Kidney (tissue), 14 donors: ENCODE results near the gene C2orf68. TPM values are rescaled to one million over a fixed set of nuclear protein-coding genes. Genes with fewer than 3 reads are reported as not detected.

Experiments
- DNase-seq, 5 donors: peaks; one replicate each; pipeline ENCODE4 v3.0.0-alpha.2; 2013 to 2020
- FAIRE-seq: peaks from 2 replicates; lab custom pipeline; 2012; peaks lifted over from hg19 to GRCh38; lab: Jason Lieb, UNC
- H3K27ac ChIP-seq, 2 donors: one replicate each; pipeline ENCODE4 v1.7.0; 2013; ENCODE audit warnings: low read depth in 2 of 2, low read length in 2 of 2, inconsistent platforms in 1 of 2
- H3K27me3 ChIP-seq: one replicate; pipeline ENCODE4 v1.7.1; 2013; ENCODE audit warnings: low read length, inconsistent platforms; ENCODE audit not compliant: control insufficient read depth, insufficient read depth
- H3K36me3 ChIP-seq, 3 donors: one replicate each; pipeline versions ENCODE4 v1.7.0 to v1.7.1; 2013; ENCODE audit warnings: low read length in 3 of 3, control low read depth in 1 of 3, inconsistent platforms in 1 of 3; ENCODE audit not compliant: insufficient read depth in 3 of 3, control insufficient read depth in 2 of 3
- H3K4me1 ChIP-seq, 3 donors: one replicate each; pipeline versions ENCODE4 v1.7.0 to v1.7.1; 2013; ENCODE audit warnings: low read length in 3 of 3, inconsistent platforms in 1 of 3, low read depth in 1 of 3; ENCODE audit not compliant: control insufficient read depth in 2 of 3, insufficient read depth in 2 of 3
- H3K4me3 ChIP-seq, 3 donors: one replicate each; pipeline versions ENCODE4 v1.7.0 to v1.8.1; 2013; ENCODE audit warnings: low read length in 3 of 3, control low read depth in 1 of 3, inconsistent platforms in 1 of 3
- H3K9ac ChIP-seq, 3 donors: one replicate each; pipeline versions ENCODE4 v1.7.0 to v1.7.1; 2013; ENCODE audit warnings: low read length in 3 of 3, control low read depth in 1 of 3, inconsistent platforms in 1 of 3
- H3K9me3 ChIP-seq, 3 donors: one replicate each; pipeline versions ENCODE4 v1.7.0 to v1.7.1; 2013; ENCODE audit warnings: low read length in 3 of 3, control low read depth in 1 of 3, inconsistent platforms in 1 of 3; ENCODE audit not compliant: control insufficient read depth in 2 of 3, insufficient read depth in 1 of 3
- intact Hi-C: fragments of 100-400 bp; cut with DNase I; formaldehyde crosslinking; loops from one replicate; pipeline ENCODE4 v1.11.1; 2022
- polyA plus RNA-seq: library from polyadenylated mRNA; stranded (reverse); fragments of 350-450 nt; fragmentation: Illumina TruSeq; extraction: RNeasy Lipid Tissue Mini Kit (QIAGEN cat#74804); gene quantifications from one replicate; pipeline ENCODE4 v1.2.3, GENCODE V29; 2014; ENCODE audit warnings: low read depth, low replicate concordance; ENCODE audit not compliant: insufficient read depth
- total RNA-seq: library from RNA; stranded (reverse); fragmentation: NEBNext Ultra II Directional; extraction: Animal tissue kit (Norgen Biotek cat#: 25700); gene quantifications from one replicate; pipeline ENCODE4 v1.2.1, GENCODE V29; 2021
- TF ChIP-seq, protein P1 (sequence below): IDR thresholded peaks from 3 replicates; pipeline ENCODE4 v1.5.1; 2012; ENCODE audit warnings: mild to moderate bottlenecking, moderate library complexity, borderline replicate concordance; ENCODE audit not compliant: insufficient read depth; ENCODE audit errors: extremely low read depth
- donor health status: control.
- donor health status: control.
- donor health status: control.
- donor health status: control.
- donor health status: control.
- donor health status: DM: yes; HTN: yes; CAD: no.
- donor health status: Normal renal cell carcinoma (clear cell type).

C2orf68 gene
- total and polyA plus RNA-seq, 2 donors from 2014 or later: 34.5 to 37.6 TPM

DNA sequence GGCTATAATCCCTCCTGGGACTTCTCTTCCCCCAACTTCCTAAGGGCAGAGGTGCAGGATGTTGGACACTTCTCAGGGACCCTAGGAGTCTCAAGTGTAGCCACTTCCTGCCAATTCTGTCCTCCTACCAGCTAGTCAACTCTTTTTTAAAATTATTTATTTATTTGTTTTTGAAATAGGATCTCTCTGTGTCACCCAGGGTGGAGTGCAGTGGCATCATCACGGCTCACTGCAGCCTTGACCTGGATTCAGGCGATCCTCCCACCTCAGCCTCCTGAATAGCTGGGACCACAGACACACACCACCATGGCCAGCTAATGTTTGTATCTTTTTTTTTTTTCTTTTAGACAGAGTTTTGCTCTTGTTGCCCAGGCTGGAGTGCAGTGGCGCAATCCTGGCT lies 44.6 kb upstream of the C2orf68 start:
- Histone ChIP-seq H3K27ac (no peak overlapping the region), H3K4me1 (peaks cover 0 to 10% (median 0%) of the 10 kb centered on the region in 3 donors), H3K36me3 (peaks cover 0 to 2% (median 0%) of the 10 kb centered on the region in 3 donors), H3K4me3 (no peak overlapping the region), H3K27me3 (no peaks in the 10 kb centered on the region), H3K9me3 (no peaks in the 10 kb centered on the region), H3K9ac (no peak overlapping the region)
- FAIRE-seq (no peak), DNase-seq (no peak)
- intact Hi-C loops: no loop called here
- TF ChIP-seq, protein P1, sequence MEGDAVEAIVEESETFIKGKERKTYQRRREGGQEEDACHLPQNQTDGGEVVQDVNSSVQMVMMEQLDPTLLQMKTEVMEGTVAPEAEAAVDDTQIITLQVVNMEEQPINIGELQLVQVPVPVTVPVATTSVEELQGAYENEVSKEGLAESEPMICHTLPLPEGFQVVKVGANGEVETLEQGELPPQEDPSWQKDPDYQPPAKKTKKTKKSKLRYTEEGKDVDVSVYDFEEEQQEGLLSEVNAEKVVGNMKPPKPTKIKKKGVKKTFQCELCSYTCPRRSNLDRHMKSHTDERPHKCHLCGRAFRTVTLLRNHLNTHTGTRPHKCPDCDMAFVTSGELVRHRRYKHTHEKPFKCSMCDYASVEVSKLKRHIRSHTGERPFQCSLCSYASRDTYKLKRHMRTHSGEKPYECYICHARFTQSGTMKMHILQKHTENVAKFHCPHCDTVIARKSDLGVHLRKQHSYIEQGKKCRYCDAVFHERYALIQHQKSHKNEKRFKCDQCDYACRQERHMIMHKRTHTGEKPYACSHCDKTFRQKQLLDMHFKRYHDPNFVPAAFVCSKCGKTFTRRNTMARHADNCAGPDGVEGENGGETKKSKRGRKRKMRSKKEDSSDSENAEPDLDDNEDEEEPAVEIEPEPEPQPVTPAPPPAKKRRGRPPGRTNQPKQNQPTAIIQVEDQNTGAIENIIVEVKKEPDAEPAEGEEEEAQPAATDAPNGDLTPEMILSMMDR: no peak

GRCh38 chr2:85655961-85656417 lies 44.1 kb upstream of the C2orf68 start:
- H3K27ac ChIP-seq: no peak overlapping the region
- peak in 1 of 5 donors; percentile 38 for DNase-seq

DNA sequence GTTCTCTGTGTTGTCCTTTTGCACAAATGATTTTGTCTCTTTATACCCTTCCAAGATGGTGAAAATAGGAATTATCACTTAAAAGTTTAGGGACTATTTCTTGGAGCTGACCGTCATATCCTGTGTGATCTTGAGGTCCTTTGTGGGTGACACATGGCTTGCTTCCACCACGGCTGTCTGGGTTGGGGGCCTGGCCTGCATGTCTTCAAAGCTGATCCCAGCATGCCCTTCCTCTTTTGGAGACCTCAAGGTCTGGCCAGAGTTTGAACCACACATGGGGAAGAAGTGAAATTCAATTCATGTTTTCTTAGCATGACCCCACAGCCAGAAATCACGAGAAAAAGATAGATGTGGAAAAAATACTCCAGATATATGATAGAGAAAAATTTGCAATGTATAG lies 42.1 kb upstream of the C2orf68 start:
- DNase-seq (no peak), FAIRE-seq (no peak)
- TF ChIP-seq, protein P1: no peak
- Histone ChIP-seq H3K36me3 (peaks cover 0 to 6% (median 2%) of the 10 kb centered on the region in 3 donors), H3K9ac (no peak overlapping the region), H3K27ac (no peak overlapping the region), H3K4me3 (no peak overlapping the region), H3K9me3 (no peaks in the 10 kb centered on the region), H3K4me1 (peaks cover 0 to 12% (median 0%) of the 10 kb centered on the region in 3 donors), H3K27me3 (no peaks in the 10 kb centered on the region)
- intact Hi-C loops: no loop called here

More at GRCh38 chr2:85655961-85656417, 44.1 kb upstream of the C2orf68 start:
- Histone ChIP-seq H3K4me3 (no peak overlapping the region), H3K36me3 (peaks cover 0 to 2% (median 0%) of the 10 kb centered on the region in 3 donors), H3K27me3 (no peaks in the 10 kb centered on the region), H3K9me3 (no peaks in the 10 kb centered on the region), H3K9ac (no peak overlapping the region), H3K4me1 (peaks cover 0 to 12% (median 0%) of the 10 kb centered on the region in 3 donors)
- TF ChIP-seq, protein P1: peak; percentile 1
- no peak for FAIRE-seq
- intact Hi-C loops: no loop called here

DNA sequence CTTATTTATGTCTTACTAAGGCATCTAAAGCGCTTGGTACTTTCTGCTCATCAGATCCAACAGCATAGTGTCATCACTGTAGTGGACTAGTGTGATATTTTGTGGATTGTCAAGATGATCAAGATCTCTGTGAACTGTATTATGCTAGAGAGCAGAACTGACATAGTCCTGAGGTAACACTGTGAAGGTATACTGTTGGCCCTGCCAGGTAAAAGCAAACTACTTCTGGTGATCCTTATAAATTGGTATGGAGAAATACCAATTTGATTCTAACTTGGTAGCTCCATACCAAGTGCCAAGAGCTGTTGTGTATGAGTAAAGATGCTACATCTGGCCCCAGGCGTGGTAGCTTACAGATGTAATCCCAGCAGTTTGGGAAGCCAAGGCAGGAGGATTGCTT lies 40.2 kb upstream of the C2orf68 start:
- intact Hi-C loops: no loop called here
- H3K4me1 ChIP-seq: peaks cover 0 to 12% (median 0%) of the 10 kb centered on the region in 3 donors
- peak overlapping the region; percentile 38 to 81 for H3K27ac ChIP-seq
- no peaks in the 10 kb centered on the region for H3K27me3 ChIP-seq
- no peaks in the 10 kb centered on the region for H3K9me3 ChIP-seq
- peaks cover 2 to 25% (median 4%) of the 10 kb centered on the region in 3 donors for H3K36me3 ChIP-seq
- TF ChIP-seq, protein P1: no peak
- H3K9ac ChIP-seq: no peak overlapping the region
- no peak overlapping the region for H3K4me3 ChIP-seq
- DNase-seq: no peak
- no peak for FAIRE-seq
